HG03432 (cell line): ENCODE measurements around the gene SMC1A.
"Not testable (repeated sequence)": the region's sequence is repeated elsewhere in the genome, so short reads cannot be mapped to it uniquely, and the experiment has no call there.

Source experiments
- ATAC-seq: cut with Tn5 transposase; IDR thresholded peaks from one replicate; pipeline ENCODE4 v1.9.1; 2021; ENCODE audit warnings: mild to moderate bottlenecking, moderate library complexity; ENCODE audit not compliant: unreplicated experiment

SMC1A gene

GRCh38 chrX:53422086-53422860 lies at the start of gene SMC1A:
SMC1A (minus strand) TSS chrX:53422654; CDS start chrX:53422600, 54 bp downstream.
- peak; percentile 94 for ATAC-seq

- no peak for ATAC-seq
These were observed 48.9 kb upstream of the SMC1A start for GRCh38 chrX:53471346-53471745.

GRCh38 chrX:53468659-53469058 lies 46.2 kb upstream of the SMC1A start:
- not testable (repeated sequence) for ATAC-seq

GRCh38 chrX:53458082-53458481 lies 35.6 kb upstream of the SMC1A start:
- no peak for ATAC-seq

GRCh38 chrX:53456254-53456653 lies 33.8 kb upstream of the SMC1A start:
- ATAC-seq = no peak

GRCh38 chrX:53452812-53453211 lies 30.4 kb upstream of the SMC1A start:
- ATAC-seq = no peak

- ATAC-seq = no peak
These were observed 27.2 kb upstream of the SMC1A start for GRCh38 chrX:53449632-53450031.

- ATAC-seq = no peak
These were observed 25.0 kb upstream of the SMC1A start for GRCh38 chrX:53447441-53447840.

- no peak for ATAC-seq
These were observed 23.5 kb upstream of the SMC1A start for GRCh38 chrX:53445977-53446376.

GRCh38 chrX:53442322-53442631 lies 19.8 kb upstream of the SMC1A start:
- no peak for ATAC-seq

- ATAC-seq = peak; percentile 89
These were observed 19.3 kb upstream of the SMC1A start for GRCh38 chrX:53441531-53442321.

GRCh38 chrX:53440621-53441517 lies 18.4 kb upstream of the SMC1A start:
- ATAC-seq = no peak

GRCh38 chrX:53440101-53440500 lies 17.6 kb upstream of the SMC1A start:
- ATAC-seq = no peak

GRCh38 chrX:53438832-53439230 lies 16.4 kb upstream of the SMC1A start:
- ATAC-seq = no peak

- ATAC-seq = no peak
These were observed 15.8 kb upstream of the SMC1A start for GRCh38 chrX:53438174-53438831.

GRCh38 chrX:53437206-53437605 lies 14.8 kb upstream of the SMC1A start:
- no peak for ATAC-seq

GRCh38 chrX:53435997-53436396 lies 13.5 kb upstream of the SMC1A start:
- peak; percentile 63 for ATAC-seq

GRCh38 chrX:53433651-53434639 lies 11.5 kb upstream of the SMC1A start, which contains the start of gene HSD17B10:
HSD17B10 (minus strand) TSS chrX:53434370; CDS start chrX:53434345, 25 bp downstream.
- peak; percentile 99 for ATAC-seq

- ATAC-seq = no peak
These were observed 7.8 kb upstream of the SMC1A start for GRCh38 chrX:53430231-53430630.
